HG03521 (cell line): ENCODE results near the gene ZNF622.
A peak's percentile ranks its signal among the peaks of the same experiment; 100 is the strongest.

Experiments used
- ATAC-seq: cut with Tn5 transposase; IDR thresholded peaks from one replicate; pipeline ENCODE4 v1.9.1; 2021; ENCODE audit warnings: mild to moderate bottlenecking, moderate library complexity; ENCODE audit not compliant: unreplicated experiment

ZNF622 gene, protein sequence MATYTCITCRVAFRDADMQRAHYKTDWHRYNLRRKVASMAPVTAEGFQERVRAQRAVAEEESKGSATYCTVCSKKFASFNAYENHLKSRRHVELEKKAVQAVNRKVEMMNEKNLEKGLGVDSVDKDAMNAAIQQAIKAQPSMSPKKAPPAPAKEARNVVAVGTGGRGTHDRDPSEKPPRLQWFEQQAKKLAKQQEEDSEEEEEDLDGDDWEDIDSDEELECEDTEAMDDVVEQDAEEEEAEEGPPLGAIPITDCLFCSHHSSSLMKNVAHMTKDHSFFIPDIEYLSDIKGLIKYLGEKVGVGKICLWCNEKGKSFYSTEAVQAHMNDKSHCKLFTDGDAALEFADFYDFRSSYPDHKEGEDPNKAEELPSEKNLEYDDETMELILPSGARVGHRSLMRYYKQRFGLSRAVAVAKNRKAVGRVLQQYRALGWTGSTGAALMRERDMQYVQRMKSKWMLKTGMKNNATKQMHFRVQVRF

DNA sequence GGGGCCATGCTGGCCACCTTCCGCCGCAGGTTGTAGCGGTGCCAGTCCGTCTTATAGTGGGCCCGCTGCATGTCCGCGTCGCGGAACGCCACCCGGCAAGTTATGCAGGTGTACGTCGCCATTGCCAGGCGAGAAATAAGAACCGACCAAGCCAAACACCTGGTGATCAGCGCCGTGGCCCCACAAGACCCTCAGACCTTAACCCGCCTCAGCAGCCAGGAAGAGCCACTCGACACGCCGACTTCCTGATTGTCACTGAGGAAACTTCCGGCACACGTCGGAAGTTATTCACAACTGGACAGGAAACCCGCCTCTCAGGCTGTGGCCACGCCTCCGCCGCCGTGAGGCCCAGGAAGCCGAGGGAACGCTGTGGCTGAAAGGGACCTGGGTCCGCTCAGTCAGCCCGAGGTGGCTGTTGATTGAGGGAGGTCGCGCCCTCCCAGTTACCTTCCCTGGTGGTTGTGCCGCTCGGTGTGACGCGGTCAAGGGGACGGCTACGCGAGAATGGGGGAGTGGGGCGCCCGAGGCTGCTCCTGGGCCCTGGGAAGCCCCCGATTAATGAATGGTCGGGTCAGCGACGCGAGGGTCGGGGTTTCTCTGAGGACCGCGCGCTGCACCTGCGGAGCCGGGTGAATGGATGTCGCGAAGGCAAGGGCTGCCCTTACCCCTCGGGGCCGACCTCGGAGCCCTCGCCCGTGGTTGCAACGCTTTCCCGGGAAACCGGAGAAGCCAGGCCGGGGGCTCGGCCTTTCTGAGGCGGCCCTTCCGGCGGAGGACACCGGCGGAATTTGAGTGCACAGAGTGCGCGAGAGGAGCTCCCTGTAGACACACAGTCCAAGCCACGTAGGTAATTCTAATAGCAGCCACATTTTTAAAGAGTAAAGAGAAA is at the start of gene ZNF622:
TSS of gene ZNF622 (minus strand) at position 257 of the 889 bp plus-strand sequence. CDS start at position 122, 135 bp downstream.
- ATAC-seq, result peak; percentile 81

DNA sequence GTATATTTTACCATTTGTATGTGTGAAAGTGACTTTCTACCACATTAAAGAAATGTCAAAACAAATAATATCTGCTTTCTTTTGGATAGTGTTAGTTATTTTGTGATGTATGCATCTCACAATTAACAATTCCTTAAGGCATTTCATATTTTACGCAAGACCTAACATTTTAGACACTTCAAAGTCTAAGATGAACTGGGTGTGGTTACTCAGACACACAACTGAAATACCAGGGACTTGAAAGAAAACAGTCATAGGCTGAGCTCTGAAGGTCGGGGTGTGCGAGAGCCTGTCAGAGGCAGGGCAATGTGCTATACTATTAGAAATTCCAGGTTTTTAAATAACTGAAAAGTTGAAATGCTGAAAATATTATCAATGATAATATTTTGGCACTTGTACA is 44.5 kb upstream of the ZNF622 start:
- ATAC-seq, result no peak

DNA sequence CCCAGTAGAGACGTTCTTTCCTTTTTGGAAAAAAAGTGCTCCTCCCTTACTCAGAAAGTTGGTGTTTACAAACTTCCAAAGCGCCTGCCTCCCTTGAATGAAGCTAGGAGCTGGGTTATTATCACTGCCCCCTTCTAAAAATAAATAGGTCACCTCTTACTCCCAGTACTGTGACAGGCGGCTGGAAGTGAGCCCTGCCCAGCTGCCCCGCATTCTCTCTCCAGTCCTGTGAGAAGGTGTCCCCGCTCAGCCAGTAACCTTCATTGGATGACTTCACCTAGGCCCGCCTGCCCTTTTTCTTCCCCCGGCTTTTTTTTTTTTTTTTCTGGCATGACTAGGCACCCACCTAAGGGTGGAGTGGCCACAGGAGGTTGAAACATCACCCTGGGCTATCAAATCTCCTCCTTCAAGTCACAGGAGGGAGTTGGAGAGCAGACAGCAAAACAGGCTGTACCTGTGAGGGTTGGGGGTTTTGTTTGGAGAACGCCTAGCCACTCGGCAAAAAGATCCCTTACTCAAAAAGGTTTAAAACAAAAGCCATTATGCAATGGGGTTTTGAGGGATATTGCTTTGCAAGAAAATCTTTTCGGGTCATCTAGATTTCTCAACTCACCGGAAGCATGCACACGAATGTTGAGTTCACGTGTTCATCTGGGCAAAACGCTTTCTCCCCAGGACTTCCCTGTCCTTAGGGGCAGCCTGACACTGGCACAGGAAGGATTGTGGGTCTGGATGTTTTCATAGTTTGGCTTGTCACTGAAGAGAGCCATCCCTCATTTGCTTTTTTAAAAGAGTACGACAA is 43.3 kb upstream of the ZNF622 start:
- no peak for ATAC-seq

DNA sequence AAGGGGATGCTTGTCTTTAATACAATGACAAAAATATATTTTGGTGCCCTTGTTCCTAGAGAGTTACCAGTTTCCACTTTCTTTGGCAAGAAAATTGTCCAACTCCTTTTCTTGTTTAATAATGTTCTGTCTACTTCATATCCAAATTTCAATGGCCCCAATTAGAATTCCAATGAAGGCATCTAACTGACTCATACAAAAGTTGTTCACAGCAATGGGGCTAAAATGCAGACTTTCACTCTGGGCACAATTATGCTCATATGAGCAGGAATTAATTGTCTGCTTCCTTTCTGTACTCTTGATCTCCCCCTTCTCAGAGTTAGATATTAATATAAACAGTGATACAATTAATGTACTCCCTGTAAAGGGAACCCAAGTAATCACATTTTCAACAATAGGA is 42.1 kb upstream of the ZNF622 start:
- ATAC-seq, result no peak

DNA sequence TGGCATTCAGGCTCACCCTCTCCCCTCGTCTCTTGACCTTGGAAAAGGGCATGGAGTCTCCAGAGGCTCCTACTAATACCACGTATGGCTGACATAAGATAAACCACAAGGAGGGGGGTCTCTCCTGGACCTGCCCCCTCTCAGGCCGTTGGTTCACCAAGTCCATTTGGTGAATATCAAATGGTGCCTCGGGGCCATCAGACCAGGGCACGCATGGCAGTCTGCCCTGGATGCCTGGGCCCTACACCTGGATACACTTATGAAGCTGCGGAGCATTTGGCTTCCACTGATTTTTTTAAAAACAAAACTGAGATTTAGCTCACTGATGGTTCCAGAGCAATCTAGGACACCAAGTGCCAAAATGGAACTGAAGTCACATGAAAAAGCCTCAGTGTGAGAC is 40.3 kb upstream of the ZNF622 start:
- no peak for ATAC-seq

DNA sequence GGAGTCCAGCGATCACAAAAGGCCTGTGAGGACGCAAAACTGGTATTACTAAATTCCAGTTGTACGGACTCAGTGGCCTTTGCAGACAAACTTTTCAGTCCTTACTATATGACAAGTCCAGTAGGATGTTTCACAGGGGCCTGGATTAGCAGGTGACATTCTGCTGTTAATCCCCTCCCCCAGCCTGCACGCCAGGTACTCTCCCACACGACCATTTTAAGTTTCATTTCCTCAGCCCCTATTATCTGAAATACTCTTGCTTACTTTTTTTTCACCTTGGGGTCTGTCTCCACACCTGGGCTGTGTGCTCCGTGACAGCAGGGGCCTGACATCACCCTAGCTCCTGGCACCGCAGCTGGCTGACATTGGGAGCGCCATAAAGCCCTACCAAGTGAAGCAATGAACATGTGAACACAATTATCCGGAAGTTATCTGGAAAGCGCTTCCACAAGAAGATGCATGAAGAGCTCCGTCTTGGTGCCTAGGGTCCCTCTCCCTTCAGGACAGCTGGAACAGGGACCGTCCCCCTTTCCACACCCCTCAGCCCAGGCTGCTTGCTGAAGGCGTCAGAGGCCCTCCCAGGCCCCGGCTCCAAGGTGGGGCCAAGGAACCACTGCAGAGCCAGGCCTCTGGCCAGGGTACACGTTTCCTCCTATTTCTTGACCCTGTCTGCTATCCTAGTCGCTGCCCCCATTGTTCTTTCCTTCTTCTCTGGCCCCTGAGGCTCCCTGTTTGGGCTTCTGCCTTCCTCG is 39.7 kb upstream of the ZNF622 start:
- no peak for ATAC-seq

DNA sequence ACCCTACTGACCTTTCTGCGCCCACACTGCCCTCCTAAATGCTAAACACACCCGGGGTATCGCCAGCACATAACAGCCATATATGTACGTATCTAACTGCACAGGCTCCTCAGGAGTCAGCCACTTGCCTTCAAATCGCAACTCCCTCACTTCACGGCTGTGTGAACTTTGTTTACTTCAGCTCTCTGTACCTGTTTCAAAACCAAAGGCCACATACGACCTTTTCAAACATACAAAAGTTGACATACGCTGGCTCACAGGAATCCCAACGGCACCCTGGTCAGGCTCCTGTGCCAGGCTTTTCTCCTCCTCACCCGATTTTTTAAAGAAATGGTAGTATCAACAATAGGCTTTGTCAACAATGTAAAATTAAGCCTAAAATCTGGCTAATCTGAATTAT is 39.0 kb upstream of the ZNF622 start:
- ATAC-seq, result no peak

DNA sequence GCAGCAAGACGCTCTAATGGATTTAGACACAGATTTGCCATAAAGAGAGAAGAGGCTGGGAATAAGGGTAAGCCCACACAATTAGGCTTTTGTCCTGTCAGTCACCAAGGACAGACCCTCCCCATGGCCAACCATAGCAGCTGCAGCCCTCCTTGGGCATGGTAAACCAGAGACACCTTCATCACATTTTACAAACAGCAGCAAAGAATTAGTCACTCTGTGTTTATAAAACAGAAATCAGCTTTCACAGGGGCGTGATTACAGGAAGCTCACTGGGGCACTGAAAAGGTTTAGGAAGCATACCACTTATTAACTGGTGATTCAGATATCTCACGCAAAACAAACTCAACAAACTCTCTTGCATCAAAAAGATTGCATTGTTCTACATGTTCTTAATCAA is 37.3 kb upstream of the ZNF622 start:
- no peak for ATAC-seq

DNA sequence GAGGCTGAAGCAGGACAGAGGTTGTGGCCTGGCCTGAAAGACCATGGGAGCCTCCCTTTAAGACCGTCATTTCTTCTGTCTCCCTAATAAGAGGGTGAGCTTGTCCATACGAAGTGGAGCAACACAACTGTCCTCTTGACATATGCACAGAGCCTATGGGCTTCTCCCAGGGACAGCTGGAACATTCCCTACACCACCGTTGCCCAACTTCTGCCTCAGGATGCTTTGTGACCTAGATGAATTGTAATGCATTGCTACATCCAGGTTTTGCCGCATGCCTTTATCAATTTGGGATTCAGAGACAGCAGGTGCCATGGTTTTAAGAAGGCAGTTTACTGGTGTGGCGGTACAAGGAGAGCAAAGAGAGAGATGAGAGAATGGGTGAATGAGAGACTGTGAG is 34.4 kb upstream of the ZNF622 start:
- no peak for ATAC-seq

DNA sequence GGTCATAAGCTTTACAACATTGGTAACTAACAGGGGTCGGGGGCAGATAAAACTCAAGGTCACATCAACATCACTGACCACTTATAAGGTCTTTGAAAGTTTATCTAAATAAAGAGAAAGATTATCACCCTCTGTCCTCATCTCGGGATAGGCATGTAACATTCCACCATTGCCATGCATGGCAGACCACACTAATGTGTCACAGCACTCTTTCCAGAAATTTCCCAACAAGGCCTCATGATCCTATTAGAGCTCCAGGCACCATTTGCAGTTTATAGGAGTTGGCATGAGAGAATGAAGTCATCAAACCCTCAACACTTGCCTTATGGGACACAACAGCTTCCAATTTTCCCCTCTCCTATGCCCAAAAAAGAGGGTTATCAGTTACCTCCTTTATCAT is 31.9 kb upstream of the ZNF622 start:
- ATAC-seq, result no peak

DNA sequence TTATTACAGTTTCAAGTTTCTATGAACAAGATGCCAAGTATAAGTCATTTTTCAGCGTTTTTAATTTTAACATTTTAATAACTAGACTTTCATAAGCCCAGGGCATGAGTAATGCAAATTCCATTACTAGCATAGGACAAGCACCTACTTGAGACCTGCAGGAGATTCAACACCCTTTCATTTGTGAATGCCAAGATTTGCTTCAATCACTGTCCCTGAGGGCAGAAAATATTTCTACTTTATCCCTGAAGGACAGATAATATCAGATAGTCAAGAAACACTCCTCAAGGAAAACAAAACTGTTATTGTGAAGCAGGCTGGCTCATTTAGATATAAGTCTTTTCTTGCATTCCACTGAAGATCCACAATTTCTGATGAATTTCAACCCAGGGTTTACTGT is 27.7 kb upstream of the ZNF622 start:
- no peak for ATAC-seq

DNA sequence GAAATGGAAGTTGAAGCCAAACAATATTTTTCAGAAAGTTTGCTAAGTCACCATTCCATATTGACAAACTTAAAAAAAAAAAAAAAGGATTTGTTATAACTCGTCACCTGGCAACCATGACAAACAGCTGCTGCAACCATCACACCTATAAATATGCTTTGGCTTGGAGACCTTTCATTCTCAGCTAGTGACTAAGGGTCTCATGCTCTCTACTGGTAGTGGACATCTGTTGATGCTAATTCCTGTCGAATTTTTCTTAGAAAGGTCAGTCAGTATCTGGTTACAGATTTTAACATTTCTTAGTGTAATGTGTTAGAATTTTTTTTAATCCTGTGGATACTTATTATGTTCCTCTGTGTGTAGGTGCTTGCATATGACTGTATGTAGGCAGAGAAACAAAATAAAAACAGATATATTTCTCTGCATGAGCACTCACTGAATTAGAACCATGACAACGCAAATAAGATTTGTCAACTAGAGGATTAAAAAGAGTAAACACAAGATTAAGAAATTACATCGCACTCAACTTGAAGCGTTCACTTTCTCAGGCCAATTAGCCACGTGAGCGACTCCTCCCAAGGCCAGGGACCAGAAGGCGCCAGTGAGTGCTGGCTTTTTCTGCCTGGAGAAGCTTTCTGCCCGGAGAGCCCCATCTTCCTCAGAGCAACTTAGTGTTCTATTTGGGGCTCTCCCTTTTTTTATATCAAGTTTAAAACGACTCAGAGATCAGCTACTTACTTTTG is 27.0 kb upstream of the ZNF622 start:
- no peak for ATAC-seq

DNA sequence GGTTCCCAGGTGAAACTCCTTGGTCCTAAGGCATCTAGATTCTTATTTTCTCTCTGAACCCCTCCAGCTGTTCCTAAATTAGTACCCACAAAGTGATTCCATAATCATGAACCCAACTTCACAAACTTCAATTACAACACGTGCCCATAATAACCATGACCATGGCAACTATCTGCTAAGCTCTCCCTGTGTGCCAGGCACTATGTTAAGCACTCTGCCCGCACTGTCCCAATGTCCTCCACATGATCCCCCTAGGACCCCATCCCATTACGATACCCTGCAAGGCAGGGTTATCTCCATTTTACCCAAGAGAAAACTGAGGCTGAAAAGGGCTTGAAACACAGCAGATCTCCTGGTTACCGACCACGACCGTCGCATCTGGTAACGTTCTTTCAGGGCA is 25.3 kb upstream of the ZNF622 start:
- ATAC-seq, result no peak

DNA sequence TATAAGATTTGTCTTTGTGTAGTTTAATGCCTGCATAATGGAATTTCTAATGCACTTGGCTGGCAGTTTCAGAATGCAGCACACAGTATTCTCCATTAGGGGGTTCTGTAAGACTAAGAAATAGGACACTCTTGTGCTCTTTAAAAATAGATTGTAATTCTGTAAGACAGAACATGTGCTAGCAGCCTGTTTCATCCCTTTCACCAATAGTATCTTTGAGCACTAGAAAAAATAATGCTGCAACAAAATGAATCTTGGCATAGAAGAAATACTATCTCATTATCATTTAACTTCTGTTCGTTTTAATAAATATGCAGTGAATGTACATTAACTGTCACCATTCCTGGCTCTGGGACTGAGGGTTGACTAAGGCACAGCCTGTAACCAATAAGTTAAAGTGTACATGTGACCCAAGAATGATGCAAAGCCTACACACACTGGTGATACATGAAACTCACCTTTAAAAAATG is 23.8 kb upstream of the ZNF622 start:
- peak; percentile 60 for ATAC-seq

DNA sequence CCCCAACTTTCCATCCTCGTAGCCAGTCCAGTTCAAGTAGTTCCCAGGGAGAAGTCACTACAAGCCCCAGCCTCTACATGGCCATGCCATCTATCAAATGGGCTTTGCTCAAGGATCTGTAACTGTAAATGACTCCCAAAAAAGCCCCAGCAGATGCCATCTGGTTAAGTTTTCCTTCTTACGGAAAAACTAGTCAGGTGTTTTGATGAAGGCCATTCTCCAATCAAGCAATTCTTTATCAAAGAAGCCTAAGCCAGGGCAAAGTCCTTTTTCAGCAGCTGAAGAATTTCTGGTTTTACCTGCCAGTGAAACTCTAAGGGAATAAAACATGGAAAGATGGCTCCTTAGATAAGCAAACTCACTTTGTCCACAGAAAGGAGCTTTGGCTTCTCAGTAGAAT is 21.9 kb upstream of the ZNF622 start:
- ATAC-seq, result no peak

DNA sequence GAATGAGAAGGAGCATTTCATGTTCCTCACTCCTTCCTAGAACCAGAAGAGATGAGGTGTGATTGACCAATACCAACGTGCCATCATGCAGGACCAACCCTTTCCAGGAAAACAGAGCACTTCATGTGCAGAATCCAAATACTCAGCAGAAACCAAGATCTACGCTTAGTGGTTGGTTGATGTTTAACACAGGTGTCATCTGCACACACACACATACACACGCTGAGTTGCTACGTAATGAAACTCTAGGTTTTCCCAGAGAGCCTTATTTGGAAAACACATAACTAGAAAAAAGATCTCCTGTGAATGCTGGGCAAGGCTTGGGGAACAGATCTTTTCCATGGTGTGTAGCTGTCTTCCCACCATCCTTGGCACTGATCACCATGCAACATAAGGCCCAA is 21.1 kb upstream of the ZNF622 start:
- no peak for ATAC-seq

DNA sequence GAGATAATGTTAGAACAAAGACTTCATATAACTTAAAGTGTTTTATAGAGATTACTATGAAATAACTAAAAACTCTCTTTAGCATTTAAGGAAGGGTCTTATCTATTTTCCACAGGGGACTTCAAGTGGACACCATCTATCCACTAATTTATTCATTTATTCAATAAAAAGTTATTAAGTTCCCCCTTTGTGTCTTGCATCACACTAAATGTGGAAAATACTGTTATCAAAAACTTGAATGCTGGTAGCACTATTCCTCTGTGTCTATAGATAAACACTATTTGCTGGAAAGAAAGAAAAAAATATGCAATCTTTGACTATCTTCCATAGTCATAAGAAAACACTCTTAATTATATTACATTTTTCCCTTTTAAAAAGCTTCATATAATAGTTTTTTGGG is 20.1 kb upstream of the ZNF622 start:
- ATAC-seq, result no peak

DNA sequence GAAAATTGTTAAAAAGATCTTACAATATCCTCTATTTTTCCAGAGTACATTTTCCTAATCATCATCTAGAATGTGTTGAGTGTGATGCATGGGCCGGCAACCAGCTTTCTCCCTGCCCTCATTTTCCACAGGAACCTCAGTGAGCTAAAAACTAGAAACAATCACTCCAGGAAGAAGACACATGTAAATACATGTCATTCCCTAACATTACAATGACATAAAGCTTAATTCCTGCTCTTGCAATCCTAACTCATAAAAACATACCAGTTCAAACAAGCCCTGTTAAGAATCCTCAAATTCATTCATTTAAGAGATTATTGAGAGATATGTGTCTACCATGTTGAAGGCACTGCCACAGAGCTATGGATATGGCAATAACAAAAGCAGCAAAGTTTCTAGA is 18.5 kb upstream of the ZNF622 start:
- no peak for ATAC-seq

DNA sequence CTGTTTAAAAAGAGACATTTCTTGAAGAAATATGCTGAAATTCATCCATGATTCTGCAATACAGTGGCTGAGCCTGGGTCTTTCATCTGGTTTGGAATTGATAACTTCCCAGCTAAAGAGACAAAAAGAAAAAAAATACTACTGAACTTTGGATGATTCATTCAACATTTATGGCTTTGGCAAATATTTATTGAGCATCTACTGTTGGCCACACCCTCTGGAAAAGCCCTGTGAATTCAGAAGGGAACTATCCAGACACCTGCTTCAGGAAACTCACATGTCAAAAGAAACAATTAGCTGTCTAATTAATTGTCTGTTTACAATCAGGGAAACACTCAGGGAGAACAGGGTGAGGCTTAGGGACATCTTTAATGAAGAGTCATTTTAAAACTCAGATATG is 17.8 kb upstream of the ZNF622 start:
- ATAC-seq, result no peak

DNA sequence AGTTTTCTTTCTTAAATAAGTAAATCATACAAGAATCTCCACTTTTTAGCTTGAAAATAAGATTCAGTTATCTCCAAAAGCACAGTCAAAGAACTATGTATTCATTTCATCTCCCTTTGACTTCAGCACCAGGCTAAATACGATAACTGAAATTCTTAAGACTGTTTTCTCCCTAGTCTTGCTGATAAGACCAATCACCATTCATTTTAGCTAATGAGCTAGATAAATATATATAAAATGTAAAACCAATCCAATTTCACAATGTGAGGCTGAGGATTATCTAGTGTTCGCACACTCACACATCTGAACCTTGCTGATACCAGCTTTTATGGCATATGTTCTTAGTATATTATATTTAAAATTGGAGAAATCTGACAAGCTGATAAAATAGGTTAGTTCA is 17.3 kb upstream of the ZNF622 start:
- ATAC-seq, result no peak
